Loucy (cell line): Measurements from ENCODE around the gene ANO9.

ENCODE experiments used
- H2AFZ ChIP-seq: fragments of 200-600 bp; sonication (generic); 2 replicates; pipeline ENCODE4 v1.6.0; 2016; ENCODE audit warnings: antibody characterized with exemption, mild to moderate bottlenecking, low read length, moderate library complexity
- H3F3A ChIP-seq: fragments of 200-600 bp; 2 replicates; pipeline ENCODE4 v1.6.0; 2016; ENCODE audit warnings: antibody characterized with exemption, low read depth, mild to moderate bottlenecking
- H3K27me3 ChIP-seq: fragments of 200-600 bp; sonication (generic); 2 replicates; pipeline ENCODE4 v1.6.1; 2014; ENCODE audit warnings: low read length, mild to moderate bottlenecking; ENCODE audit not compliant: insufficient read depth, poor library complexity, severe bottlenecking
- H3K36me3 ChIP-seq: fragments of 200-600 bp; sonication (generic); 2 replicates; pipeline ENCODE4 v1.6.1; 2016; ENCODE audit warnings: low read length; ENCODE audit not compliant: insufficient read depth
- H3K4me1 ChIP-seq: fragments of 200-600 bp; sonication (generic); 2 replicates; pipeline ENCODE4 v1.5.1; 2014; ENCODE audit warnings: low read length, mild to moderate bottlenecking; ENCODE audit not compliant: insufficient read depth, poor library complexity, severe bottlenecking
- H3K4me2 ChIP-seq: fragments of 200-600 bp; sonication (generic); 2 replicates; pipeline ENCODE4 v1.6.0; 2014; ENCODE audit warnings: antibody characterized with exemption, low read length, low read depth, mild to moderate bottlenecking; ENCODE audit not compliant: poor library complexity, severe bottlenecking
- H3K4me3 ChIP-seq: fragments of 200-600 bp; sonication (generic); 2 replicates; pipeline ENCODE4 v1.5.1; 2014; ENCODE audit warnings: low read length, mild to moderate bottlenecking, mixed read lengths; ENCODE audit not compliant: poor library complexity, severe bottlenecking
- H3K79me2 ChIP-seq: fragments of 200-600 bp; sonication (generic); 2 replicates; pipeline ENCODE4 v1.6.1; 2014; ENCODE audit warnings: low read length; ENCODE audit not compliant: insufficient read depth
- H3K9ac ChIP-seq: fragments of 200-600 bp; sonication (generic); 2 replicates; pipeline ENCODE4 v1.6.0; 2014; ENCODE audit warnings: mild to moderate bottlenecking, low read depth, low read length, moderate library complexity; ENCODE audit not compliant: poor library complexity, severe bottlenecking
- H3K9me2 ChIP-seq: fragments of 200-600 bp; sonication (generic); replicated peaks from 2 replicates; pipeline ENCODE4 v1.6.1; 2016; ENCODE audit warnings: low read depth, low read length, mixed read lengths
- H3K9me3 ChIP-seq: fragments of 200-600 bp; sonication (generic); 2 replicates; pipeline ENCODE4 v1.6.1; 2014; ENCODE audit warnings: mild to moderate bottlenecking, antibody characterized with exemption, low read length, low read depth; ENCODE audit not compliant: insufficient read depth
- H4K20me1 ChIP-seq: fragments of 200-600 bp; sonication (generic); 2 replicates; pipeline ENCODE4 v1.6.0; 2014; ENCODE audit warnings: antibody characterized with exemption, low read length, mild to moderate bottlenecking; ENCODE audit not compliant: insufficient read depth, poor library complexity, severe bottlenecking
- EZH2phosphoT487 ChIP-seq: fragments of 200-600 bp; IDR thresholded peaks from 2 replicates; pipeline ENCODE4 v1.6.1; 2018; ENCODE audit warnings: antibody characterized with exemption, mild to moderate bottlenecking, moderate library complexity, borderline replicate concordance
- TF ChIP-seq, protein P1 (sequence below): fragments of 200-600 bp; sonication (generic); conservative IDR thresholded peaks from 2 replicates; pipeline ENCODE4 v1.5.1; 2014; ENCODE audit warnings: mild to moderate bottlenecking, antibody characterized with exemption, low read length

The ANO9 gene

DNA sequence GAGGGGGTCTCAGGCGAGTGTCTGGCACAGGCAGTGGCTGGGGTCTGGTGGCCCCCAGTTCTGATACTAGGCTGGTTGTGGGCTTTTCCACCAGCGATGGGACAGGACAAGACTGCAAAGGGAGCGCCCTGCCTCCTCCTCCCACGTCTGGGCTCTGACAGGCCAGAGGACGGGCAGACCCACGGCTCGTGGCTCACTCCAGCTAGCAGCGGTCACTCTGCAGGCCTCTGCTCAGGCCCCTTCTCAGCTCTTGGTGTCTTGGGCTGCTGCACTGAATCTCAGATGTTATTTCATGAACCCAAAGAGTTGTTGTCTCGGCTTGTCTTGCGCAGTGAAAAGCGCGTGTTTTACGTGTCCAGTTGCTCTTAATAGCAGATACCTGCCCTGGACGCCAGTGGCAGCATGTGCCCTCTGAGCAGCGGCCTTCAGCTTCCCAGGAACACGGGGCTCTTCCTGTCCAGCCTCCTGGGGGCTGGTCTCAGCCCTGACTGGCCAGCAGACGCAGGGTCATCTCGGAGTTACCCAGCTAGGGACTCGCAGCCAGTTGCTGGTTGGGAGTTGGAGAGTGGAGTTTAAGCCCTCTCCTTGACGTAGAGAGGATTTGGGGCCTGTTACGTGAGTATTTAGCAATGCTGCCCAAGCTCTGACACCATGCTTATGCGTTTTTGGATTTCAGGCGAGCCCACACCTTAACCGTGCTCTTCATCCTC is 17.9 kb upstream of the ANO9 start:
- no peak overlapping the region for H3K9ac ChIP-seq
- H3K36me3 ChIP-seq: peaks cover 9% of the 10 kb centered on the region; the same call in 1 of the 2 replicates
- H3K4me1 ChIP-seq: peaks cover 15% of the 10 kb centered on the region
- no peaks in the 10 kb centered on the region for H3F3A ChIP-seq
- H3K9me3 ChIP-seq: no peaks in the 10 kb centered on the region
- no peak overlapping the region for H3K4me2 ChIP-seq
- peaks cover 15% of the 10 kb centered on the region; the same call in 1 of the 2 replicates for H3K79me2 ChIP-seq
- H4K20me1 ChIP-seq: no peaks in the 10 kb centered on the region
- no peak overlapping the region for H3K4me3 ChIP-seq
- H3K9me2 ChIP-seq: no peaks in the 10 kb centered on the region
- no peak overlapping the region for H2AFZ ChIP-seq
- TF ChIP-seq, protein P1, sequence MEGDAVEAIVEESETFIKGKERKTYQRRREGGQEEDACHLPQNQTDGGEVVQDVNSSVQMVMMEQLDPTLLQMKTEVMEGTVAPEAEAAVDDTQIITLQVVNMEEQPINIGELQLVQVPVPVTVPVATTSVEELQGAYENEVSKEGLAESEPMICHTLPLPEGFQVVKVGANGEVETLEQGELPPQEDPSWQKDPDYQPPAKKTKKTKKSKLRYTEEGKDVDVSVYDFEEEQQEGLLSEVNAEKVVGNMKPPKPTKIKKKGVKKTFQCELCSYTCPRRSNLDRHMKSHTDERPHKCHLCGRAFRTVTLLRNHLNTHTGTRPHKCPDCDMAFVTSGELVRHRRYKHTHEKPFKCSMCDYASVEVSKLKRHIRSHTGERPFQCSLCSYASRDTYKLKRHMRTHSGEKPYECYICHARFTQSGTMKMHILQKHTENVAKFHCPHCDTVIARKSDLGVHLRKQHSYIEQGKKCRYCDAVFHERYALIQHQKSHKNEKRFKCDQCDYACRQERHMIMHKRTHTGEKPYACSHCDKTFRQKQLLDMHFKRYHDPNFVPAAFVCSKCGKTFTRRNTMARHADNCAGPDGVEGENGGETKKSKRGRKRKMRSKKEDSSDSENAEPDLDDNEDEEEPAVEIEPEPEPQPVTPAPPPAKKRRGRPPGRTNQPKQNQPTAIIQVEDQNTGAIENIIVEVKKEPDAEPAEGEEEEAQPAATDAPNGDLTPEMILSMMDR: no peak
- no peak for TF ChIP-seq EZH2phosphoT487
- no peaks in the 10 kb centered on the region for H3K27me3 ChIP-seq

DNA sequence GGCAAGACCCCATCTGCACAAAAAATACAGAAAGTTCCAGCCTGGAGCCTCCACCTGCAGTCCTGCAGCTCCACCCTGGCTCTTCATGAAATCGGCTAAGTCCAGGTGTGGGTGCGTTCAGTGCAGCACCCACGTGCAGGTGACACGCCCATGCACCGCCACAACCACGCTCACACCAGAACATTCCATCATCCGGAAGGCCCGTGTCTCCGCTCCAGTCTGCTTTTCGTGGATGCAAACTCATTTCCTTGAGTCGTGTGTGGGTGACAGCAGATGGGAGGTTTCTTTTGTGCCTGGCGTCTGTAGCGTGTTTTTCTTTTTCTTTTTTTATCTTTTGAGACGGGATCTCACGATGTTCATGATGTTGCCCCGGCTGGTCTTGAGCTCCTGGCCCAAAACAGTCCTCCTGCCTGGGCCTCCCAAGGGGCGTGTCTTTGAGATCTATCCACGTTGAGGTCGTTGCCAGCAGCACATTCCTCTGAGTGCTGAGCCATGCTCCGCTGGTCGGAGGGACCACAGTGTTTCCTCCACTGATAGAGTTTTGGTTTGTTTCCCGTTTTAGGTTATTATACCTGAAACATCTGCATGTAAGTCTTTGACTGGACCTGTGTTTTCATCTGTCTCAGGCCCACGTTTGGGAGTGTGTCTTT is 15.4 kb upstream of the ANO9 start:
- H4K20me1 ChIP-seq: peaks cover 3% of the 10 kb centered on the region
- no peaks in the 10 kb centered on the region for H3K9me2 ChIP-seq
- peaks cover 18% of the 10 kb centered on the region for H3K4me1 ChIP-seq
- H3K79me2 ChIP-seq: peaks cover 34% of the 10 kb centered on the region; the same call in 1 of the 2 replicates
- no peaks in the 10 kb centered on the region for H3F3A ChIP-seq
- H3K4me3 ChIP-seq: no peak overlapping the region
- TF ChIP-seq, protein P1: no peak
- peaks cover 9% of the 10 kb centered on the region; the same call in 1 of the 2 replicates for H3K36me3 ChIP-seq
- no peaks in the 10 kb centered on the region for H3K9me3 ChIP-seq
- no peak overlapping the region for H2AFZ ChIP-seq
- no peaks in the 10 kb centered on the region for H3K27me3 ChIP-seq
- H3K4me2 ChIP-seq: peak overlapping the region; percentile 43
- H3K9ac ChIP-seq: no peak overlapping the region

DNA sequence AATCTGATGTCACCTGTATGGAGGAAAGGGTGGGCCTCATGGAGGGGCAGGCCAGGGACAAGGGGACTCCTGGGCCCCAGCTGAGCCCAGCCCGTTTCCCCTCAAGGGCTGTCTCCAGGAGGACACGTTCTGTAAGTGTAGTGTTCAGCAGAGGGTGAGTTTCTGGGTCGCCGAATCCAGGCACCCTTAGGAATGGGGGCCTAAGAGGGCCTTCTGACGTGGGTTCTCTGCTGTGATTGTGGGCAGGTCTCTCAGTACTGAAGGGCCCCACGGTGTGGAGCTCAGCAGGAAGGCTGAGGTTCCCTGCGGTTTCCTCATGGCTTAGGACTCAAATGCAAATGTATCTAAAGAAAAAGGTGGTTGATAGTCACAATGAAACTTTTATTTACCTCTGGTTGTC is 14.7 kb upstream of the ANO9 start:
- peak overlapping the region; percentile 11 for H3K9ac ChIP-seq
- H3F3A ChIP-seq: no peaks in the 10 kb centered on the region
- H2AFZ ChIP-seq: no peak overlapping the region
- peaks cover 10% of the 10 kb centered on the region for H4K20me1 ChIP-seq
- peaks cover 39% of the 10 kb centered on the region; the same call in 1 of the 2 replicates for H3K79me2 ChIP-seq
- H3K27me3 ChIP-seq: no peaks in the 10 kb centered on the region
- no peaks in the 10 kb centered on the region for H3K9me2 ChIP-seq
- peaks cover 9% of the 10 kb centered on the region; the same call in 1 of the 2 replicates for H3K36me3 ChIP-seq
- H3K9me3 ChIP-seq: no peaks in the 10 kb centered on the region
- peak overlapping the region; percentile 43 for H3K4me2 ChIP-seq
- H3K4me1 ChIP-seq: peaks cover 24% of the 10 kb centered on the region
- H3K4me3 ChIP-seq: no peak overlapping the region
- no peak for TF ChIP-seq EZH2phosphoT487
- TF ChIP-seq, protein P1: no peak
